Liver (tissue), 9 donors: ENCODE results near the gene SCAMP5. TPM values are rescaled to one million over a fixed set of nuclear protein-coding genes. Genes with fewer than 3 reads are reported as not detected.

ENCODE experiments used
- DNase-seq: peaks from one replicate; pipeline ENCODE4 v3.0.0-alpha.2; 2017; ENCODE audit warnings: low spot score
- H3K27ac ChIP-seq, 2 donors: one replicate each; pipeline ENCODE4 v1.7.0; 2013; ENCODE audit warnings: inconsistent platforms in 2 of 2, low read length in 2 of 2, control low read depth in 1 of 2, low read depth in 1 of 2, mild to moderate bottlenecking in 1 of 2
- H3K27me3 ChIP-seq, 4 donors: one replicate each; pipeline versions ENCODE4 v1.6.1 to v1.7.0; 2013; ENCODE audit warnings: low read length in 3 of 4, inconsistent platforms in 1 of 4, mild to moderate bottlenecking in 1 of 4, moderate library complexity in 1 of 4; ENCODE audit not compliant: control insufficient read depth in 4 of 4, insufficient read depth in 4 of 4
- H3K36me3 ChIP-seq, 4 donors: one replicate each; pipeline versions ENCODE4 v1.6.1 to v1.7.0; 2013; ENCODE audit warnings: low read length in 3 of 4, mild to moderate bottlenecking in 3 of 4, low read depth in 1 of 4, moderate library complexity in 1 of 4; ENCODE audit not compliant: control insufficient read depth in 4 of 4, insufficient read depth in 3 of 4
- H3K4me1 ChIP-seq, 4 donors: one replicate each; pipeline versions ENCODE4 v1.6.1 to v1.7.0; 2013; ENCODE audit warnings: low read length in 3 of 4, mild to moderate bottlenecking in 3 of 4, moderate library complexity in 1 of 4; ENCODE audit not compliant: control insufficient read depth in 4 of 4, insufficient read depth in 4 of 4
- H3K4me3 ChIP-seq, 3 donors: one replicate each; pipeline versions ENCODE4 v1.6.1 to v1.7.0; 2013; ENCODE audit warnings: low read length in 3 of 3, control low read depth in 1 of 3, low read depth in 1 of 3, mild to moderate bottlenecking in 1 of 3
- H3K9ac ChIP-seq, 2 donors: one replicate each; pipeline ENCODE4 v1.7.0; 2013; ENCODE audit warnings: low read length in 2 of 2, mild to moderate bottlenecking in 2 of 2, moderate library complexity in 2 of 2, control low read depth in 1 of 2, low read depth in 1 of 2
- H3K9me3 ChIP-seq, 4 donors: one replicate each; pipeline versions ENCODE4 v1.6.1 to v1.7.0; 2013; ENCODE audit warnings: low read length in 3 of 4; ENCODE audit not compliant: control insufficient read depth in 4 of 4
- GABPA ChIP-seq, 2 donors: IDR thresholded peaks in 1 of 2; conservative IDR thresholded peaks in 1 of 2; 2 replicates each; pipeline ENCODE4 v1.6.1; 2016; ENCODE audit warnings: antibody characterized with exemption in 2 of 2, mild to moderate bottlenecking in 1 of 2, moderate library complexity in 1 of 2
- HNF4A ChIP-seq, 2 donors: conservative IDR thresholded peaks; 2 replicates each; pipeline ENCODE4 v1.6.1; 2016; ENCODE audit warnings: antibody characterized with exemption in 2 of 2, mild to moderate bottlenecking in 2 of 2
- JUND ChIP-seq, 2 donors: IDR thresholded peaks; 2 replicates each; pipeline ENCODE4 v1.6.1; 2016; ENCODE audit warnings: antibody characterized with exemption in 2 of 2
- MAX ChIP-seq: IDR thresholded peaks from 2 replicates; pipeline ENCODE4 v1.6.1; 2016; ENCODE audit warnings: antibody characterized with exemption
- NR2F2 ChIP-seq: IDR thresholded peaks from 2 replicates; pipeline ENCODE4 v1.6.1; 2016; ENCODE audit warnings: antibody characterized with exemption
- RAD21 ChIP-seq, 2 donors: IDR thresholded peaks; 2 replicates each; pipeline ENCODE4 v1.6.1; 2016; ENCODE audit warnings: antibody characterized with exemption in 2 of 2, mild to moderate bottlenecking in 2 of 2
- REST ChIP-seq: IDR thresholded peaks from 2 replicates; pipeline ENCODE4 v1.6.1; 2016; ENCODE audit warnings: antibody characterized with exemption, mild to moderate bottlenecking
- TAF1 ChIP-seq: conservative IDR thresholded peaks from 2 replicates; pipeline ENCODE4 v1.6.1; 2016; ENCODE audit warnings: antibody characterized with exemption, mild to moderate bottlenecking
- YY1 ChIP-seq: IDR thresholded peaks from 2 replicates; pipeline ENCODE4 v1.6.1; 2016; ENCODE audit warnings: antibody characterized with exemption, mild to moderate bottlenecking
- WGBS: extraction: QIAGEN DNeasy Blood & Tissue Kit; methylation state at CpG from one replicate; pipeline ENCODE4 v1.1.7; 2013; 5-methylcytosine and 5-hydroxymethylcytosine counted together
- polyA plus RNA-seq, 2 donors: library from polyadenylated mRNA; stranded (reverse) in 1 of 2; unstranded in 1 of 2; fragments of 200-250 nt in 1 of 2; fragments of >200 nt in 1 of 2; fragmentation: Nextera tagmentation in 1 of 2; extraction: Ambion mirVana in 1 of 2; gene quantifications; one replicate each; pipeline versions ENCODE4 v1.2.1 to v1.2.3, GENCODE V29; 2013 to 2015
- total RNA-seq, 2 donors: library from RNA; depleted of rRNA; stranded (reverse); fragments of >200 nt; gene quantifications; one replicate each; pipeline ENCODE4 v1.2.3, GENCODE V29; 2014
- TF ChIP-seq, protein P1 (sequence below): fragments of 150-350 bp; IDR thresholded peaks from 2 replicates; pipeline ENCODE4 v1.5.1; 2017; ENCODE audit warnings: improper control_type of control experiment, low read depth, low read length; ENCODE audit not compliant: missing input control
- TF ChIP-seq, protein P2 (sequence below): IDR thresholded peaks from 2 replicates; pipeline ENCODE4 v1.6.1; 2016; ENCODE audit warnings: antibody characterized with exemption
- donor health status: healthy.
- donor health status: healthy.
- donor health status: healthy.
- donor health status: healthy.
- donor health status: healthy.

Gene SCAMP5
- total and polyA plus RNA-seq, 4 donors: 0.50 to 7.5 (median 5.7) TPM

DNA sequence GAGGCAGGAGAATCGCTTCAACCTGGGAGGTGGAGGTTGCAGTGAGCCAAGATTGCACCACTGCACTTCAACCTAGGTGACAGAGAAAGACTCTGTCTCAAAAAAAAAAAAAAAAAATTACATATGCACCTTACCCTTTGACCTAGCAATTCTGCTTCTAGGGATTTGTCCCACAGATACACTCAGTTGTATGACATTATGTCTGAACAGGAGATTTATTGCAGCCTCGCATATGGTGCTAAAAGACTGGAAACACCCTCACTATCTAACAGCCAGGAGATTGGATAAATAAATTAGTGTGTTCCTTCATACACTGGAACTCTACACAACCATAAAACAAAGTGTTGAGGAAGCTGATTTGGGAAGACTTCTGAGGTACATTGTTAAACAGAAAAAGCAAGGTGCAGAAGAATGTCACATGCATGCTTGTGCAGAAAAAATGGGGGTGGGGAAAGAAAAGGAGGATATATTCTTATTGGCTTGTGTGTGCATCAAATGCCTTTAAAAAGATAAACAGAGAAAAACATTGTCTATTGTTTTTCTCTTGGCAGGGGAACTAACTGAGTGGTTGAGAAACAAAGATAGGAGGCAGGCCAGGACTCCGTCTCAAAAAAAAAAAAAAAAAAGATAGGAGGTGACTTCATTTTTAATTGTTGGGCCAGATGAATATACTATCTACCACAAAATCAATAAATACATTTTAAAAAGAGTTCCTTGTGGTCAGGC lies 59.0 kb downstream of the SCAMP5 start:
- H3K27ac ChIP-seq: no peak overlapping the region
- H3K9ac ChIP-seq: no peak overlapping the region
- H3K27me3 ChIP-seq: no peaks in the 10 kb centered on the region
- no peaks in the 10 kb centered on the region for H3K36me3 ChIP-seq
- H3K4me3 ChIP-seq: no peak overlapping the region
- H3K9me3 ChIP-seq: no peaks in the 10 kb centered on the region
- DNase-seq: no peak
- no peak for TF ChIP-seq MAX
- peak; percentile 11 for TF ChIP-seq NR2F2
- peaks cover 0 to 3% (median 0%) of the 10 kb centered on the region in 4 donors for H3K4me1 ChIP-seq
- 75% methylated on average over 3 of the region's 3 CpGs for WGBS

- H3K4me3 ChIP-seq: no peak overlapping the region
- no peaks in the 10 kb centered on the region for H3K9me3 ChIP-seq
- H3K4me1 ChIP-seq: peaks cover 0 to 3% (median 0%) of the 10 kb centered on the region in 4 donors
- DNase-seq: no peak
- no peaks in the 10 kb centered on the region for H3K27me3 ChIP-seq
- H3K27ac ChIP-seq: no peak overlapping the region
- H3K36me3 ChIP-seq: no peaks in the 10 kb centered on the region
- 98% methylated on average over 7 of the region's 7 CpGs for WGBS
- TF ChIP-seq NR2F2 (no peak), GABPA (IDR thresholded peaks at IDR 0.05 in 1 of 2, conservative IDR thresholded peaks at IDR 0.05 in 1 of 2) (no peak), JUND (IDR thresholded peaks at IDR 0.05) (no peak), HNF4A (conservative IDR thresholded peaks at IDR 0.05) (no peak), RAD21 (IDR thresholded peaks at IDR 0.05) (no peak)
- TF ChIP-seq, protein P1, sequence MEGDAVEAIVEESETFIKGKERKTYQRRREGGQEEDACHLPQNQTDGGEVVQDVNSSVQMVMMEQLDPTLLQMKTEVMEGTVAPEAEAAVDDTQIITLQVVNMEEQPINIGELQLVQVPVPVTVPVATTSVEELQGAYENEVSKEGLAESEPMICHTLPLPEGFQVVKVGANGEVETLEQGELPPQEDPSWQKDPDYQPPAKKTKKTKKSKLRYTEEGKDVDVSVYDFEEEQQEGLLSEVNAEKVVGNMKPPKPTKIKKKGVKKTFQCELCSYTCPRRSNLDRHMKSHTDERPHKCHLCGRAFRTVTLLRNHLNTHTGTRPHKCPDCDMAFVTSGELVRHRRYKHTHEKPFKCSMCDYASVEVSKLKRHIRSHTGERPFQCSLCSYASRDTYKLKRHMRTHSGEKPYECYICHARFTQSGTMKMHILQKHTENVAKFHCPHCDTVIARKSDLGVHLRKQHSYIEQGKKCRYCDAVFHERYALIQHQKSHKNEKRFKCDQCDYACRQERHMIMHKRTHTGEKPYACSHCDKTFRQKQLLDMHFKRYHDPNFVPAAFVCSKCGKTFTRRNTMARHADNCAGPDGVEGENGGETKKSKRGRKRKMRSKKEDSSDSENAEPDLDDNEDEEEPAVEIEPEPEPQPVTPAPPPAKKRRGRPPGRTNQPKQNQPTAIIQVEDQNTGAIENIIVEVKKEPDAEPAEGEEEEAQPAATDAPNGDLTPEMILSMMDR: no peak
- TF ChIP-seq, protein P2, sequence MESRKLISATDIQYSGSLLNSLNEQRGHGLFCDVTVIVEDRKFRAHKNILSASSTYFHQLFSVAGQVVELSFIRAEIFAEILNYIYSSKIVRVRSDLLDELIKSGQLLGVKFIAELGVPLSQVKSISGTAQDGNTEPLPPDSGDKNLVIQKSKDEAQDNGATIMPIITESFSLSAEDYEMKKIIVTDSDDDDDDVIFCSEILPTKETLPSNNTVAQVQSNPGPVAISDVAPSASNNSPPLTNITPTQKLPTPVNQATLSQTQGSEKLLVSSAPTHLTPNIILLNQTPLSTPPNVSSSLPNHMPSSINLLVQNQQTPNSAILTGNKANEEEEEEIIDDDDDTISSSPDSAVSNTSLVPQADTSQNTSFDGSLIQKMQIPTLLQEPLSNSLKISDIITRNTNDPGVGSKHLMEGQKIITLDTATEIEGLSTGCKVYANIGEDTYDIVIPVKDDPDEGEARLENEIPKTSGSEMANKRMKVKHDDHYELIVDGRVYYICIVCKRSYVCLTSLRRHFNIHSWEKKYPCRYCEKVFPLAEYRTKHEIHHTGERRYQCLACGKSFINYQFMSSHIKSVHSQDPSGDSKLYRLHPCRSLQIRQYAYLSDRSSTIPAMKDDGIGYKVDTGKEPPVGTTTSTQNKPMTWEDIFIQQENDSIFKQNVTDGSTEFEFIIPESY: no peak
- H3K9ac ChIP-seq: no peak overlapping the region
Measured at GRCh38 chr15:75056036-75056435, 60.7 kb downstream of the SCAMP5 start.

DNA sequence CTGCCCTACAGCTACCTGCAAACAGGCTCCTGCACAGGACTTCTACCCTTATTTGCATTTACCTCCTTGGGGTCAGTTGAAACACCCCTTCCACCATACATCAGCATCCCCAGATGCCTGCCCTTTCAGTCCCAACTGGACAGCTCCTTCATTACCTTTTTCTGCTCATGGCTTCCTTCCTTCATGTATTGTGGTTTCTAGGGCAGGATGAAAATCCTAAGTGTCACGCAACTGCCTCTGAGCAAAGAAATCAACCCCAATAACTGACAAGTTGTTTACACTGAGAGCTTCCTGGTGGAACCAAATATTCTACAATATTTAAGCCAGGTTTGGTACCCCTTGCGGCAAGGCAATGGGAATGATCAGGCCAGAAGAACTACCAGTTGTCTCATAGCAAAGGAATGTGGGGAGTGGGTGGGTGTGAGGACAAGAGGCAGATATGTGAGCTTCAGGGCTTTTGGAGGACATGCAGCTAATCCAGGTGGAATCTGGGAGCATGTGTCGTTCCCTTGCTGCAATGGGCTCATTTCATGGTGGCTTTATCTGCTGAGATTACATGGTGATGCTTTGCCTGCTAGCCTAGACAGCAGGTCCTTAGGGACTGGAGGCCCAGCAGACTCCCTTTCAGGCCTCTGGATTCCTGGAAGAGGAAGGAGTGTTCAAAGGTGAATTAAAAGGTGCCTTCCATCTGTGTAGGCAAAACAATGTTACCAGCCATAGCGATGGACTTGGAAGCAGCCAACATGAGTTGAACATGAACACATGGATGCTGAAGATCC lies 63.0 kb downstream of the SCAMP5 start:
- H3K27me3 ChIP-seq: no peaks in the 10 kb centered on the region
- no peaks in the 10 kb centered on the region for H3K4me1 ChIP-seq
- peak; percentile 10 for DNase-seq
- no peak overlapping the region for H3K27ac ChIP-seq
- no peaks in the 10 kb centered on the region for H3K9me3 ChIP-seq
- no peaks in the 10 kb centered on the region for H3K36me3 ChIP-seq
- no peak overlapping the region for H3K9ac ChIP-seq
- no peak overlapping the region for H3K4me3 ChIP-seq
- WGBS: 93% methylated on average over 4 of the region's 4 CpGs
- no peak for TF ChIP-seq JUND (IDR thresholded peaks at IDR 0.05)
- TF ChIP-seq, protein P1: no peak
- TF ChIP-seq REST: no peak
- no peak for TF ChIP-seq TAF1
- no peak for TF ChIP-seq HNF4A (conservative IDR thresholded peaks at IDR 0.05)
- no peak for TF ChIP-seq NR2F2
- TF ChIP-seq YY1: no peak
- TF ChIP-seq, protein P2: no peak
